SK-N-SH (cell line): ENCODE data around the gene EFCAB12. TPM values are rescaled to one million over a fixed set of nuclear protein-coding genes. Genes with fewer than 3 reads are reported as not detected.
A peak's percentile ranks its signal among the peaks of the same experiment; 100 is the strongest.

ENCODE experiments used
- CTCF ChIA-PET: fragments of 300-600, 350-600 bp; formaldehyde crosslinking; extraction: SDS; loops from one replicate; lab custom pipeline; 2021; lab: Yijun Ruan, JAX
- POLR2A ChIA-PET: fragments of 350-600 bp; sonication (Branson Sonifier 250); formaldehyde crosslinking; extraction: SDS; loops from one replicate; lab custom pipeline; 2020; ENCODE audit warnings: antibody characterized with exemption, inconsistent platforms; lab: Yijun Ruan, JAX
- DNase-seq: peaks from one replicate; pipeline ENCODE4 v3.0.0; 2012
- H2AFZ ChIP-seq: fragments of 200-600 bp; sonication (generic); 2 replicates; pipeline ENCODE4 v1.8.1; 2016; ENCODE audit warnings: antibody characterized with exemption, mild to moderate bottlenecking, low read depth
- H3F3A ChIP-seq: fragments of 200-600 bp; sonication (generic); replicated peaks from 2 replicates; pipeline ENCODE3; 2016; ENCODE audit warnings: antibody characterized with exemption, mild to moderate bottlenecking; ENCODE audit not compliant: insufficient read depth
- H3K27ac ChIP-seq, 2 experiments: fragments of 200-500 bp in 1 of 2; fragments of 200-600 bp in 1 of 2; sonication (Bioruptor generic) in 1 of 2; sonication (generic), shearing (Covaris generic) in 1 of 2; 2 replicates each; pipeline versions ENCODE4 v1.5.1 to v1.6.1; 2014 to 2016; ENCODE audit warnings: low read depth in 2 of 2, inconsistent platforms in 1 of 2, low read length in 1 of 2, mild to moderate bottlenecking in 1 of 2, mixed read lengths in 1 of 2
- H3K27me3 ChIP-seq: fragments of 200-600 bp; sonication (generic), shearing (Covaris generic); 2 replicates; pipeline ENCODE4 v1.6.1; 2016; ENCODE audit warnings: mixed run types; ENCODE audit not compliant: insufficient read depth
- H3K36me3 ChIP-seq, 2 experiments: fragments of 200-500 bp in 1 of 2; fragments of 200-600 bp in 1 of 2; sonication (Bioruptor generic) in 1 of 2; sonication (generic) in 1 of 2; replicated peaks in 1 of 2; 2 replicates each; pipeline versions ENCODE3 to v1.5.1; 2014 to 2016; ENCODE audit warnings: low read length in 1 of 2, mild to moderate bottlenecking in 1 of 2; ENCODE audit not compliant: insufficient read depth in 2 of 2, control insufficient read depth in 1 of 2
- H3K4me1 ChIP-seq, 2 experiments: fragments of 200-500 bp in 1 of 2; fragments of 200-600 bp in 1 of 2; sonication (Bioruptor generic) in 1 of 2; sonication (generic), shearing (Covaris generic) in 1 of 2; 2 replicates each; pipeline versions ENCODE4 v1.5.1 to v1.6.1; 2014 to 2016; ENCODE audit warnings: low read depth in 1 of 2, low read length in 1 of 2, mixed run types in 1 of 2; ENCODE audit not compliant: insufficient read depth in 2 of 2, control insufficient read depth in 1 of 2
- H3K4me2 ChIP-seq: fragments of 200-600 bp; sonication (generic), shearing (Covaris generic); 2 replicates; pipeline ENCODE4 v1.6.1; 2017; ENCODE audit warnings: mixed run types
- H3K4me3 ChIP-seq, 2 experiments: fragments of 200-500 bp in 1 of 2; fragments of 200-600 bp in 1 of 2; sonication (Bioruptor generic) in 1 of 2; sonication (generic), shearing (Covaris generic) in 1 of 2; 2 replicates each; pipeline versions ENCODE4 v1.5.1 to v1.8.1; 2014 to 2016; ENCODE audit warnings: low read depth in 2 of 2, inconsistent platforms in 1 of 2, low read length in 1 of 2, mild to moderate bottlenecking in 1 of 2, mixed read lengths in 1 of 2, moderate library complexity in 1 of 2
- H3K79me2 ChIP-seq: fragments of 200-600 bp; sonication (generic); 2 replicates; pipeline ENCODE4 v1.8.1; 2017; ENCODE audit warnings: mild to moderate bottlenecking; ENCODE audit not compliant: insufficient read depth
- H3K9ac ChIP-seq: fragments of 200-600 bp; sonication (generic); 2 replicates; pipeline ENCODE4 v1.6.1; 2017; ENCODE audit warnings: mixed run types
- H3K9me2 ChIP-seq: fragments of 200-600 bp; sonication (generic); 2 replicates; pipeline ENCODE4 v1.6.1; 2017; ENCODE audit warnings: mixed run types
- H3K9me3 ChIP-seq: fragments of 200-600 bp; sonication (generic); 2 replicates; pipeline ENCODE4 v1.6.1; 2017; ENCODE audit warnings: mixed run types, mild to moderate bottlenecking, moderate library complexity
- H4K20me1 ChIP-seq: fragments of 200-600 bp; sonication (generic); 2 replicates; pipeline ENCODE4 v1.6.1; 2017; ENCODE audit warnings: mild to moderate bottlenecking, mixed run types; ENCODE audit not compliant: insufficient read depth
- CHD2 ChIP-seq: fragments of 150-350 bp; IDR thresholded peaks from 2 replicates; pipeline ENCODE4 v1.6.1; 2018; ENCODE audit warnings: low read length; ENCODE audit not compliant: partially characterized antibody
- ELF1 ChIP-seq: IDR thresholded peaks from 2 replicates; pipeline ENCODE4 v1.4.0; 2012
- FOXM1 ChIP-seq: IDR thresholded peaks from 2 replicates; pipeline ENCODE4 v1.4.0; 2012; ENCODE audit warnings: low read depth, mild to moderate bottlenecking
- GABPA ChIP-seq: IDR thresholded peaks from 2 replicates; pipeline ENCODE4 v1.4.0; 2012; ENCODE audit warnings: low read depth, mild to moderate bottlenecking
- GATA2 ChIP-seq: sonication (generic); formaldehyde crosslinking; IDR thresholded peaks from 2 replicates; pipeline ENCODE4 v1.5.0; 2020; ENCODE audit warnings: mild to moderate bottlenecking, missing genetic modification reagents
- NRF1 ChIP-seq: IDR thresholded peaks from 2 replicates; pipeline ENCODE4 v1.6.1; 2012; ENCODE audit warnings: low read depth, mild to moderate bottlenecking, low read length
- POLR2AphosphoS5 ChIP-seq: IDR thresholded peaks from 2 replicates; pipeline ENCODE4 v1.6.1; 2012; ENCODE audit warnings: low read depth, low read length
- RAD21 ChIP-seq: IDR thresholded peaks from 2 replicates; pipeline ENCODE4 v1.6.1; 2012; ENCODE audit warnings: mild to moderate bottlenecking, low read length
- RCOR1 ChIP-seq: fragments of 150-350 bp; IDR thresholded peaks from 2 replicates; pipeline ENCODE4 v1.6.1; 2017; ENCODE audit warnings: antibody characterized with exemption, low read length
- RFX5 ChIP-seq: IDR thresholded peaks from 2 replicates; pipeline ENCODE4 v1.6.1; 2012; ENCODE audit warnings: mild to moderate bottlenecking, improper control_type of control experiment, low read length
- SMC3 ChIP-seq: IDR thresholded peaks from 2 replicates; pipeline ENCODE4 v1.6.1; 2012; ENCODE audit warnings: low read depth, low read length, improper control_type of control experiment
- YY1 ChIP-seq: IDR thresholded peaks from 2 replicates; pipeline ENCODE4 v1.4.0; 2012; ENCODE audit warnings: low read depth, mild to moderate bottlenecking
- whole genome bisulfite sequencing: methylation state at CpG from one replicate; pipeline ENCODE4 v1.1.6; 2017; ENCODE audit warnings: low lambda C conversion rate; 5-methylcytosine and 5-hydroxymethylcytosine counted together
- polyA plus RNA-seq, 3 experiments: library from polyadenylated mRNA; depleted of rRNA; stranded (reverse); fragments of >200 nt; gene quantifications; 2 replicates each; pipeline ENCODE4 v1.2.3, GENCODE V29; 2012
- TF ChIP-seq, protein P1 (sequence below): IDR thresholded peaks from 2 replicates; pipeline ENCODE4 v1.4.0; 2012; ENCODE audit warnings: low read depth
- TF ChIP-seq, protein P2 (sequence below): IDR thresholded peaks from 2 replicates; pipeline ENCODE4 v1.4.0; 2012; ENCODE audit warnings: low read depth, borderline replicate concordance
- TF ChIP-seq, protein P3 (sequence below): IDR thresholded peaks from 2 replicates; pipeline ENCODE4 v1.6.1; 2012; ENCODE audit warnings: mild to moderate bottlenecking, low read depth, low read length, moderate library complexity
- TF ChIP-seq, protein P4 (sequence below): fragments of 200-600 bp; sonication (generic); IDR thresholded peaks from 2 replicates; pipeline ENCODE4 v1.6.1; 2017; ENCODE audit warnings: antibody characterized with exemption, mild to moderate bottlenecking, moderate library complexity

EFCAB12 gene
- polyA plus RNA-seq, 1 of the 3 experiments (the other 2 are of a cell fraction): 0.38 TPM

DNA sequence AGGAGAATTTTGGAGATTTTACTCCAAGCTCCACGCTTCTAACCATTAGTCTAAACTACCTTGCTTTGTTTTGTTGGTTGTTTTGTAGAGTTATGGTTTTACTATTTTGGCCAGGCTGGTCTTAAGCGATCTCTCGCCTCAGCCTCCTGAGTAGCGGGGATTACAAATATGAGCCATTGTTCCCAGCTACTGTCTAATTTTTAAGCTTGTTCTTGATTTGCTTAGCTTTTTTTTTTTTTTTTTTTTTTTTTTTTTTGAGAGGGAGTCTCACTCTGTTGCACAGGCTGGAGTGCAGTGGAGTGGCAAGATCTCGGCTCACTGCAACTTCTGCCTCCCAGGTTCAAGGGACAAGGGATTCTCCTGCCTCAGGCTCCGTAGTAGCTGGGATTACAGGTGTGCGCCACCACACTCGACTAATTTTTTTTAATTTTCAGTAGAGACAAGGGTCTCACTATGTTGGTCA, 28.5 kb downstream of the EFCAB12 start (continued):
- TF ChIP-seq, protein P1, sequence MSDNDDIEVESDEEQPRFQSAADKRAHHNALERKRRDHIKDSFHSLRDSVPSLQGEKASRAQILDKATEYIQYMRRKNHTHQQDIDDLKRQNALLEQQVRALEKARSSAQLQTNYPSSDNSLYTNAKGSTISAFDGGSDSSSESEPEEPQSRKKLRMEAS: no peak
- TF ChIP-seq, protein P2, sequence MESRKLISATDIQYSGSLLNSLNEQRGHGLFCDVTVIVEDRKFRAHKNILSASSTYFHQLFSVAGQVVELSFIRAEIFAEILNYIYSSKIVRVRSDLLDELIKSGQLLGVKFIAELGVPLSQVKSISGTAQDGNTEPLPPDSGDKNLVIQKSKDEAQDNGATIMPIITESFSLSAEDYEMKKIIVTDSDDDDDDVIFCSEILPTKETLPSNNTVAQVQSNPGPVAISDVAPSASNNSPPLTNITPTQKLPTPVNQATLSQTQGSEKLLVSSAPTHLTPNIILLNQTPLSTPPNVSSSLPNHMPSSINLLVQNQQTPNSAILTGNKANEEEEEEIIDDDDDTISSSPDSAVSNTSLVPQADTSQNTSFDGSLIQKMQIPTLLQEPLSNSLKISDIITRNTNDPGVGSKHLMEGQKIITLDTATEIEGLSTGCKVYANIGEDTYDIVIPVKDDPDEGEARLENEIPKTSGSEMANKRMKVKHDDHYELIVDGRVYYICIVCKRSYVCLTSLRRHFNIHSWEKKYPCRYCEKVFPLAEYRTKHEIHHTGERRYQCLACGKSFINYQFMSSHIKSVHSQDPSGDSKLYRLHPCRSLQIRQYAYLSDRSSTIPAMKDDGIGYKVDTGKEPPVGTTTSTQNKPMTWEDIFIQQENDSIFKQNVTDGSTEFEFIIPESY: no peak

DNA sequence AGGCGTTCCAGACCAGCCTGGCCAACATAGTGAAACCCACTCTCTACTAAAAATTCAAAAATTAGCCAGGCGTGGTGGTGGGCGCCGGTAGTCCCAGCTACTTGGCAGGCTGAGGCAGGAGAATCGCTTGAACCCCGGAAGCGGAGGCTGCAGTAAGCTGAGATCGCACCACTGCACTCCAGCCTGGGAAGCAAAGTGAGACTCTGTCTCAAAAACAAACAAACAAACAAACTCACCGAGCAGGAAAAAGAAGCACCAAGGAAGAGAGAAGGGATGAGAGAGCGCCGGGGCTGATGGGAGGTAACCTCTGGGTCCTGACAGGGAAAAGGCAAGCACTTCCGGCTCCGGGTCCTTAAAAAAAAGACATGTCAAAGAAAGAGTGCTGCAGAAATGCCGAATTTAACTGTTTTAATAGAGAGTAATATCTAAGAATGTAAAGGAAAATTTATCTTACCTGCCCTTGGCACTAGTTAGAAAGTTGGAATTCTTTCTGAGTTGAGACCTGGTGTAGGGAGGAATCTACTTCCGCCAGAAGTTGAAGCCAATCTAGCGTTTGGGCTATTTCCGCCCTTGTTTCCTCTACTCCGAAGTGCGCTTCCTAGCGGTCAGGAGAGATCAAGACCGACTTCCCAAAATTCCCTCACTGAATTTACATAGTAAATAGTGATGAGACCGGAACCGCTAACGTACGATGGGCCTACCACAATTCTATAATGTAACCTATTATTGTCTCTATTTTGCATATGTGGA, 29.1 kb downstream of the EFCAB12 start:
- H3K4me1 ChIP-seq: peaks cover 5 to 10% of the 10 kb centered on the region in 2 experiments; a peak in 1 of 4 replicates
- peaks cover 4% of the 10 kb centered on the region for H3F3A ChIP-seq
- H3K9me2 ChIP-seq: no peaks in the 10 kb centered on the region
- H3K9me3 ChIP-seq: no peaks in the 10 kb centered on the region
- no peaks in the 10 kb centered on the region for H3K27me3 ChIP-seq
- WGBS: 3% methylated on average over 22 of the region's 25 CpGs
- H3K27ac ChIP-seq: peak overlapping the region; percentile 72 to 86
- H3K36me3 ChIP-seq: peaks cover 0 to 7% of the 10 kb centered on the region in 2 experiments
- peak overlapping the region; percentile 65 to 90 for H3K4me3 ChIP-seq
- peak overlapping the region; percentile 100 for H2AFZ ChIP-seq
- POLR2A ChIA-PET: no interaction called here
- H3K4me2 ChIP-seq: peak overlapping the region; percentile 94
- H4K20me1 ChIP-seq: peaks cover 38% of the 10 kb centered on the region
- peak overlapping the region; percentile 95 for H3K9ac ChIP-seq
- peaks cover 46% of the 10 kb centered on the region for H3K79me2 ChIP-seq
- TF ChIP-seq YY1: peak; percentile 58; the same call in 1 of the 2 replicates
- TF ChIP-seq GATA2 (CRISPR knock-in tag): no peak
- no peak for TF ChIP-seq NRF1
- TF ChIP-seq RFX5: peak; percentile 23; the same call in 1 of the 2 replicates
- TF ChIP-seq, protein P1: peak; percentile 34
- TF ChIP-seq RAD21: peak; percentile 28; the same call in 1 of the 2 replicates
- TF ChIP-seq SMC3: peak; percentile 38
- peak; percentile 64 for TF ChIP-seq POLR2AphosphoS5
- TF ChIP-seq, protein P3, sequence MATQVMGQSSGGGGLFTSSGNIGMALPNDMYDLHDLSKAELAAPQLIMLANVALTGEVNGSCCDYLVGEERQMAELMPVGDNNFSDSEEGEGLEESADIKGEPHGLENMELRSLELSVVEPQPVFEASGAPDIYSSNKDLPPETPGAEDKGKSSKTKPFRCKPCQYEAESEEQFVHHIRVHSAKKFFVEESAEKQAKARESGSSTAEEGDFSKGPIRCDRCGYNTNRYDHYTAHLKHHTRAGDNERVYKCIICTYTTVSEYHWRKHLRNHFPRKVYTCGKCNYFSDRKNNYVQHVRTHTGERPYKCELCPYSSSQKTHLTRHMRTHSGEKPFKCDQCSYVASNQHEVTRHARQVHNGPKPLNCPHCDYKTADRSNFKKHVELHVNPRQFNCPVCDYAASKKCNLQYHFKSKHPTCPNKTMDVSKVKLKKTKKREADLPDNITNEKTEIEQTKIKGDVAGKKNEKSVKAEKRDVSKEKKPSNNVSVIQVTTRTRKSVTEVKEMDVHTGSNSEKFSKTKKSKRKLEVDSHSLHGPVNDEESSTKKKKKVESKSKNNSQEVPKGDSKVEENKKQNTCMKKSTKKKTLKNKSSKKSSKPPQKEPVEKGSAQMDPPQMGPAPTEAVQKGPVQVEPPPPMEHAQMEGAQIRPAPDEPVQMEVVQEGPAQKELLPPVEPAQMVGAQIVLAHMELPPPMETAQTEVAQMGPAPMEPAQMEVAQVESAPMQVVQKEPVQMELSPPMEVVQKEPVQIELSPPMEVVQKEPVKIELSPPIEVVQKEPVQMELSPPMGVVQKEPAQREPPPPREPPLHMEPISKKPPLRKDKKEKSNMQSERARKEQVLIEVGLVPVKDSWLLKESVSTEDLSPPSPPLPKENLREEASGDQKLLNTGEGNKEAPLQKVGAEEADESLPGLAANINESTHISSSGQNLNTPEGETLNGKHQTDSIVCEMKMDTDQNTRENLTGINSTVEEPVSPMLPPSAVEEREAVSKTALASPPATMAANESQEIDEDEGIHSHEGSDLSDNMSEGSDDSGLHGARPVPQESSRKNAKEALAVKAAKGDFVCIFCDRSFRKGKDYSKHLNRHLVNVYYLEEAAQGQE: no peak
- TF ChIP-seq, protein P4, sequence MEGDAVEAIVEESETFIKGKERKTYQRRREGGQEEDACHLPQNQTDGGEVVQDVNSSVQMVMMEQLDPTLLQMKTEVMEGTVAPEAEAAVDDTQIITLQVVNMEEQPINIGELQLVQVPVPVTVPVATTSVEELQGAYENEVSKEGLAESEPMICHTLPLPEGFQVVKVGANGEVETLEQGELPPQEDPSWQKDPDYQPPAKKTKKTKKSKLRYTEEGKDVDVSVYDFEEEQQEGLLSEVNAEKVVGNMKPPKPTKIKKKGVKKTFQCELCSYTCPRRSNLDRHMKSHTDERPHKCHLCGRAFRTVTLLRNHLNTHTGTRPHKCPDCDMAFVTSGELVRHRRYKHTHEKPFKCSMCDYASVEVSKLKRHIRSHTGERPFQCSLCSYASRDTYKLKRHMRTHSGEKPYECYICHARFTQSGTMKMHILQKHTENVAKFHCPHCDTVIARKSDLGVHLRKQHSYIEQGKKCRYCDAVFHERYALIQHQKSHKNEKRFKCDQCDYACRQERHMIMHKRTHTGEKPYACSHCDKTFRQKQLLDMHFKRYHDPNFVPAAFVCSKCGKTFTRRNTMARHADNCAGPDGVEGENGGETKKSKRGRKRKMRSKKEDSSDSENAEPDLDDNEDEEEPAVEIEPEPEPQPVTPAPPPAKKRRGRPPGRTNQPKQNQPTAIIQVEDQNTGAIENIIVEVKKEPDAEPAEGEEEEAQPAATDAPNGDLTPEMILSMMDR: peak; percentile 85
- TF ChIP-seq ELF1: peak; percentile 99
- TF ChIP-seq CHD2: peak; percentile 65
- TF ChIP-seq RCOR1: peak; percentile 71; the same call in 1 of the 2 replicates
- TF ChIP-seq FOXM1: no peak
- TF ChIP-seq GABPA: peak; percentile 90
- TF ChIP-seq, all 33 proteins: peak for 11
- CTCF ChIA-PET: interaction anchor here (0.6 to 1.7 kb wide), 16 partner anchors 9 to 214 kb away, joined by 3 to 10 read pairs (median 3); a partner anchor contains a TSS
- DNase-seq: peak; percentile 87
